Posterior cingulate gyrus (tissue), 11 donors: ENCODE measurements around the gene SARDH.
"Not testable (repeated sequence)": the region's sequence is repeated elsewhere in the genome, so short reads cannot be mapped to it uniquely, and the experiment has no call there.

Experiments used
- DNase-seq, 10 donors: peaks; one replicate each; pipeline versions ENCODE4 v3.0.0 to v3.0.0-alpha.2; 2020 to 2021; ENCODE audit warnings: mixed read lengths in 3 of 10
- intact Hi-C: fragments of 100-400 bp; cut with DNase I; formaldehyde crosslinking; loops from one replicate; pipeline ENCODE4 v1.15.1; 2023

Gene SARDH

DNA sequence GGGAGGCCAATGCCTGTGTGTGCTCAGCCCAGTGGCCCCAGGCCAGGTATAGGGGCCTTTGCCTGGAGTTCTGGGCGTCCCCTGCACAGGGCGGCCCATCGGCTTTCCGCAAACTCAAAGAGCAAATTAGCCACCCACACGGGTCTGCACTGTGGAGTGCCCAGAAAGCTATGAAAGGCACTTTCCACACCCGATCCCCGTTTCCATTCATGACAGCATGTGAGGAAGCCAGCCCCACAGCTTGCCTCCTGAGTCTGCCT is 96.8 kb downstream of the SARDH start:
- intact Hi-C loops = no loop called here
- peak in 2 of 10 donors; percentile 29 to 69 for DNase-seq

DNA sequence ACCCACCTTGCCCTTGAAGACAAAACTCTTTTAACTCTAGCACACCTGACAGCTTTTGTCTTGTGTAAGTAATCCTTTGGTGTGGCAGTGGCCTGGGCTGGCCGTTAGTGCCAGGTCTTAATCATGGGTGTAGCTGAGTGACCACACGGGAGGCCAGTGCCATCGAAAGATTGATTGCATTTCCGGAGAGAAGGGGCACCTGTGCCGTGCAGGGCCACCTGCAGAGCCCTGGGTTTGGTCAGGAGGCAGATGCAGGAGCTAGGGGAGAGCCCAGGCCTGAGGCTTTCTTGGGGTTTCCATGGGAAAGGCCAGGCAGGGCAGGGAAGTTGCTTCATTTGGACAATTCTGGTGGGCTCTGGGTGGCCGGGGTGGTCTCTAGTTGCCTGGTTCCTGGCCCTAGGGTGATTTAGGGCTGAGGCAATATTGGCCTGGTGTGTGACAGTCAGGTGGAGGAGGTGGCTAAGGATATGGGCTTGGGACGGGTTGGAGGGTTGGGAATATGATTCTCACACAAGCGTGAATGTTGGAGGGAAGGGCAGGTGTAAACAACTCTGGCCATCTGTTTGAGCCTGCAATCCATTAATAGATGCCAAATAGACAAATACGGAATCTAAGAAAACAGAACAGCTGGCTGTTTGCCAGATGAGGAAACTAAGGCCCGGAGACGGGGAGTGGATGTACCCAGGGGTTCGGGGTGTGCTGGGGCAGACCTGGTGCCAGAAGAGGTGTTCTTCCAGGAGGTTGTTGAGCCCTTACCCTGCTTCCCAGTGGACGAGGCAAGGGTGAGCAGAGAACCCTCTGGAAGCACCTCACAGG is 97.4 kb downstream of the SARDH start:
- peak in 2 of 10 donors; percentile 25 to 41 for DNase-seq
- intact Hi-C loops = no loop called here

DNA sequence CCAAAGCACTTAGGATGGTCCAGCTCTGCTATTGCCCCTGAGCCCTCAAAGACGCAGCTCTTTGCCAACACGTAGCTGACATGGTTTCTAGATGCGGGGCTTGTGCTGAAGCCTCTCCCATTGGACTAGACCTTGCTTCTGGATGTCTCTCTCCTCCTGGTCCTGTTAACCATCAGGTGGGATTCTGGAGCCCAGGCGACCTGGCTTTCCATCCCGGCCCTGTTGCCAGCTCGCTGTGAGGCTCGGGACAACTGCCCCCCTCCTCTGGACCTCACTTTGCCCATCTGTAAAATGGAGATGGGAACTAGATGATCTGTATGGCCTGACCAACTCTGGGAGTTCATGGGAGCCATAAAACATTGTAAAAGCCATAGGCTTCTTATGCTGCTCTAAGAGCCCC is 98.0 kb downstream of the SARDH start:
- peak in 1 of 10 donors; percentile 51 for DNase-seq
- intact Hi-C loops = no loop called here

DNA sequence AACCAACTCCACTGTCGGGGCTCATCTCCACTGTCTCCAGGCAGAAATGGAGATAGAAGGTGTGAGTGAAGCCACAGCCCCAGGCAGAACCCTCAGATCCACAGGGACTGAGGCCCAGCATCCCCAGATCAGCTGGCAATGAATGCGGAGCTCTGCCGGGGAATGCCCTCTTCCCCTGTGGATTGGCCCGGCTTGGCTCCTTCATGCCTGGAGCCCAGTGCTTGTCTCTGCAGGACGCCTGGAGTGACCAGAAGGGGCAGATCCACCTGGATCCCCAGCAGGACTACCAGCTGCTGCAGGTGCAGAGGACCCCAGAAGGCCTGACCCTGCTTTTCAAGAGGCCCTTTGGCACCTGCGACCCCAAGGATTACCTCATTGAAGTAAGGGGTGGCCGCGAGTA is 98.5 kb downstream of the SARDH start:
- intact Hi-C loops = no loop called here
- peak in 2 of 10 donors; percentile 8 to 63 for DNase-seq

DNA sequence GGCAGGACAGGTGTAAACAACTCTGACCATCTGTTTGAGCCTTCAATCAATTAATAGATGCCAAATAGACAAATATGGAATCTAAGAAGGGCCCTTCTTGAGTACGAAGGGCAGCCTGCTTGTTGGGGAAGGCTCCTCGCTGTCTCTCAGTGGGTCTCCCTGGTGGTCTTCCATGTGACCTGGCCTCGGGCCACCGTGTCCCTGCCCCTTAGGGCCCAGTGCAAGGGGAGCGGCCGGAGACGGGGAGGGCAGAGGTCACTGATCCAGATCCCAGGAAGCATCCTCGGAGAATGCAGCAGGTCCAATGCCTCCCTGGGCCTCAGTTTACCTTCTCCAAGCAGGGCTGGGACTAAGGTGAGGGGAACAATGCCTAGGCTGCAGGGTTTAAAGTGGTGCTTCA is 99.4 kb downstream of the SARDH start:
- peak in 2 of 10 donors; percentile 55 to 64 for DNase-seq
- intact Hi-C loops = no loop called here

DNA sequence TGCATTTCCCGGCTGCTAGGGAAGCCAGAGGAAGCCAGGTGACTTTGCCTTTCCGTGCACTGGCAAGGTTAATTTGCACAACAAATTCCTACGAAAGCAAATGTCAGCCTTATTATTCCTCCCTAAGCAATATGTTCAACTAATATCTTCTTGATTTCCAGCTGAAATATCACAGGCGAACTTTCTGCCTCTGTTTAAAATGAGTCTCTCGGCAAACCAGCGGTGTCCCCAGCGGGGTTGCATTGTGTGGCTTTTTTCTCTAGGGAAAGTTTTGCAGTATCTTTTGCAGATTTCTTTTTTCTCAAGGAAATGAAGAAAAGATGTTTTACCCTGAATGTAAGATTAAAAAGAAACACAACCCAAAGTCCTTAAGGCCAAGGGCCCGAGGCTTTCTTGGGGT is 100.1 kb downstream of the SARDH start:
- peak in 1 of 10 donors; percentile 20 for DNase-seq
- intact Hi-C loops = no loop called here

DNA sequence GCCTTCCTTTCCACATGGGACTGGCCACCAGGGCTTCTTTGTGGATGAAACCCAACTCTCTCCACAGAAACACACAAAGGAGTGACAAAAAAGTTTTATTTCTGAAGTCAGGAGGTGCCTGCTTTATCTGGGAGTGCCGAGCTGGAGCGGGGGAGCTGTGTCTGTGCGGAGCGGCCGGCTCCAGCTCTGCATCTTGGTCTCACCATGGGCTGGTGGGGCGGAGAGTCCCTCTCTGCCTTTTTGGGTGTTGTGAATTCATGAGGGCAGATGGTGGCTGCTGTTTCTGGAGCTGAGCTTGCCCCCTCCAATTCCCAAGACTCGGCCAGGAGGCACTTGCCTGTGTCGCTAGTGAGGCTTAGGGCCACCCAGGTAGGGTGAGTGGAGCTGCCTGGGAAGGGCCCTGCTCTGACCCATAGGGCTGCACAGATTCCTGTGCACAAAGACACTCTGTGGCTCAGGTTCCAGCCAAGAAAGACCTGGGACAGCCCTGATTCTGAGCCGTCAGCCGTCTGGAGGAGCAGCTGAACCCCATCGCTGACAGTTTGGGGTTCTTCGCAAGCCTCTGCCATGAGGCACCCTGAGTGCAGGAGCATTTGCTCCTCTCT is 100.6 kb downstream of the SARDH start:
- DNase-seq = peak in 1 of 10 donors; percentile 60

DNA sequence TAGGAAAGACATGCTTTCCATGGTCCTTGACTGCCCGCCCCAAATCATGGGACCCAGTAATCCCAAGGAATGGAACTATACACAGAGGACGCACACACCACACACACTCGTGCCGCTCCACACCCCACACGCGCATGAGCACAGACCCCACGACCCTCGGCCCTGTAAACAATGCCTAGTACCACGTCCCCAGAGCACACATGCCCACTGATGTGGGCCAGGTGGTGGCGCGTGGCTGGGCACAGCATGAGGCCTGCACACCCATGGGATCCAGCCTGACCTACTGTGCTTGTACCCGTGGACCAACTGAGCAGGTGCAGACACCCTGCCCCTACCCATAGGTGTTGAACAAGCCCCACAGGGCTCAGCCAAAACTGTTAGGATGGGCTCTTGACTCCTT is 101.2 kb downstream of the SARDH start:
- intact Hi-C loops = no loop called here
- DNase-seq = peak in 1 of 10 donors; percentile 27

More for the DNA sequence above, 100.6 kb downstream of the SARDH start:
- intact Hi-C loops = no loop called here

DNA sequence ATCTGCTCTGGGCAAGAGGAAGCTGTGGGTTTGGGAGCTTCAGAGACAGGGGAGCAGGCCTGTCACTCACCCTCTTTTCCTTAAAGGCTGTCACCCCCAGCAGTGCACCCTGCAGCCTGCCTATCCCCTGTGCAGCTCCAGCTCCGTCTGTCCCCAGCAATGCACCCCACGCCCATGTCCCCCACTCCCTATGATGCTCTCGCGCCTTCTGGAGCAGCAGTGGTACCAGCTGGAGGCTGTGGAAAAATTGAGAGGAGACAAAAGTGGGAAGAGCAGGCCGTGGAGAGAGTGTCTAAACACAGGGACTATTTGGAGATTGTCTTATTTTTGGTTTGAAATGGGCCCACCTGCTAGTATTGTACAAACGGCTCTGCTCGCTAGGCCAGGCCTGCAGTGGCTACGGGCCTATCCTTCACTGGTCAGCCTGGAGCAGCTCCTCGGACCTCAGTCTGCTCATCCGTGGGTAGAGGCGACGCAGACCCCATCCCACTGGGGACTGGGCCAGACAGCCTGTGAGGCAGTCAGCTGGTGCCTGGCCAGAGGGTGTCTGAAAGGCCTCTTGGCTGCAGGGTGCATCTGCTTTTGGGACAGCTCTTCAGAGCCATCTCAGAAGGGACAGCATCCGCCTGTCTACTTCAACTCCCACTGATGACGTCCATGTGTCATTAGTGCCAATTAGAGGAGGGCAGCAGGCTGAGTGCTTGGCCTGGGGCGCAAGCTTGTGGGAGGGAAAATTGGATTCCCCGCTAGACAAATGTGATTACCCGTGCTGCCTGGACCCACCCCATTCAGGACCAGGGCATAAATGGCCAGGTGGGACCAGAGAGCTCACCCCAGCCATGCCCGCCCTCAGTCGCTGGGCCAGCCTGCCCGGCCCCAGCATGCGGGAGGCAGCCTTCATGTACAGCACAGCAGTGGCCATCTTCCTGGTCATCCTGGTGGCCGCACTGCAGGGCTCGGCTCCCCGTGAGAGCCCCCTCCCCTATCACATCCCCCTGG is 102.3 kb downstream of the SARDH start, which contains the start of gene DBH:
Gene DBH (plus strand): TSS at position 831 of the 999 bp plus-strand sequence. CDS start 9 bp downstream, at position 840.
- peak in 2 of 10 donors; percentile 78 to 80 for DNase-seq
- intact Hi-C loops = no loop called here

DNA sequence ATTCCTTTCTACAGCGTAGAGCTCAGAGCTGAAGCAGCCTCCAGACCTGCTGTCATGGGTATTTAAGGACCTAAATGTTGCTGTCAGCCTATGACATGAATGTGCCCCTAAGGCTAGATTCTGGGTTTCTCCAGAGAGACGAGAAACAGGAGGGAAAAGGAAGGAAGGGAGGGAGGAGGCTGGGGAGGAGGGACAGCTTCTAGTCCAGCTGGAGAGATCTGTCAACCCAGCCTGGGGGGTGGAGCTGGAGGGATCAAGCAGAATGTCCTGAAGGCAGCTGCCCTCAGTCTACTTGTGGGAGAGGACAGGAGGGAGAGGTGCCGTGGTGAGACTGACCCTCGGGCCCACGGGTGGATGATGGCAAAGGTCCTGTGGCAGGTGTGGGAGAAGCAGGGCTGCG is 103.1 kb downstream of the SARDH start:
- DNase-seq = peak in 2 of 10 donors; percentile 68 to 86
- intact Hi-C loops = no loop called here

DNA sequence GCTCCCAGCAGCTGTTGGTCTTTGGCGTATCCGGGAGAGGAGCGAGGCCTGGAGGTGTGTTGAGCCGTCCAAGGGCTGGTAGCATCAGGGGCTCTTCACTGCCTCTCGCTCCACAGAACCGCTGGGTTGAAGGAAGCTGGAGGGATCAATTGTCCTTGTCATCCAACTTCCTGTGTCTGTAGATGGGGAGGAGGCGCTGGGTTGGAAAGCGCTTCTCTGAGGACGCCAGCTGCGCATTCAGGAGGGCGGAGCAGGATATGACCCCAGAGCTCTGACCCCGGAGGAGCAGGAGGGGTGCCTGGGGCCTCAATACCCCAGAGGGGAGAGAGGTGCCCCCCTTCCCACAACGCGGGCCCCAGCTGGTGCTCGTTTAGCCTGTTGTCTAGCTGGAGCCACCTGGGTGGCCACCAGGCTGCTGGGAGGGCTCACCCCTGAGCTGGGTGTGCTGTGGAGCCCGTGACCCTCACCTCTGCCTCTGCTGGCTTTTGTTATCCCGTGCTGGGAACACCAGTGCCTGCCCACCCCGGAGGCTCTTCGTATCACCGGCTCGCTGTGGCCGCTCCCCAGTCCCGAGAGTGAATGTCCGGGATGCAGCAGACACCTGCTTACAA is 104.0 kb downstream of the SARDH start:
- intact Hi-C loops = no loop called here
- DNase-seq = peak in 2 of 10 donors; percentile 57 to 72

DNA sequence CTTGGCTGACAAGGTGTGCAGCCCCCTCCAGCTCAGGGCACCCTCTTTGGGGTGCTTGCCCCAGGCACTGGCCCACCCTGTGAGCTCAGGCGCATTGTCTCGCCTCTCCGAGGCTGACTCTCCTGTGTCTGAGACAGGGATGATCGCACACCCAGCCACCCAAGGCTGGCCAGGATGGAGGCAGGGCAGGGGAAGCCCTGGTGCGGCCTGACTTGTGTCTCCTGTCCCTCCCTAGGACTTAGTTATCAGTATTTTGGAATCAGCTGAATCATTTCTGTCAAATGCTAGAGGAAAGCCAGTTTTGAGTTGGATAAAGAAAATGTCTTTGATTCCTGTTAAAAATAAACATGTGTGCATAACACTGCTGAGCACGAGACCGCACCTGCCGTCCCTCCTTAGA is 104.5 kb downstream of the SARDH start:
- intact Hi-C loops = no loop called here
- peak in 2 of 10 donors; percentile 54 to 72 for DNase-seq

DNA sequence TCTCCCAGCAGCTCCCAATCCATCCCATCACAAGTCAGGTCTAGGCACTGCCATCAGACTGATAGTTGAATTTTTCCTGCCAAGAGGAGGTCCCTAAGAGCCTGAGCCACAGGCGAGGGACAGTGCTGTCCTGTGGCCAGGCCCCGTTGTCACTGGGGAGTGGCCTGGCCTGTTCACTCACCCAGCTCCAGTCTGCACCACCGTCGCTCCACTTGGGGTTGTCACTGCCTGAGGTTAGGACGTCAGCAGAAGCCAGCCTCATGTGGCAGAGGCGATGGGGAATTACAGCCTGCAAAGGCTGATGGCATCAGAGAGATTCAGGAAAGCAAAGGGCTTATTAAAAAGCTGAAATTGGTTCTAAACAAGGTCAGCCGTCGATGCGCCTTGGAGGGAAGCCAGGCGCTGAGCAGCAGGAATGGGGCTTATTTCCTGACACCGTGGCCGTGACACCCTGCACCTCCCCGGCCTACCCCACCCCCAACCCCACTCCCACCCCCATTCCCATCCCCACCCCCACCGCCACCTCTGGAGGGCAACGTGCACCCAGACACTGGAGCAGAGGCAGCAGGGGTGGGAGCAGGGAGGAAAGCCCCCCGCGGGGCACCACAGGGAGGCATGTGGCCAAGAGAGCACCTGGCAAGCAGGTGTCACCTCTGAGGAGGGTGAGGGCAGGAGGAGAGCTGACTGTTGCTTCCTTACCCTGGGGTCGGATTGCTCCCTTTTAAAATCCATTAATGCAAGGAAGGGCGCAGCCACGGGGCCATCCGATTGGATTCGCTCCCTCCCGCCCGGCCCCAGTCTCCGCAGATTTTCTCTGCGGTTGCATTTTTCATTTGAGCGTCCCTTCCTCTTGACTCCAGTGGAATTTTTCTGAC is 105.1 kb downstream of the SARDH start:
- peak in 2 of 10 donors; percentile 42 to 43 for DNase-seq
- intact Hi-C loops = no loop called here

DNA sequence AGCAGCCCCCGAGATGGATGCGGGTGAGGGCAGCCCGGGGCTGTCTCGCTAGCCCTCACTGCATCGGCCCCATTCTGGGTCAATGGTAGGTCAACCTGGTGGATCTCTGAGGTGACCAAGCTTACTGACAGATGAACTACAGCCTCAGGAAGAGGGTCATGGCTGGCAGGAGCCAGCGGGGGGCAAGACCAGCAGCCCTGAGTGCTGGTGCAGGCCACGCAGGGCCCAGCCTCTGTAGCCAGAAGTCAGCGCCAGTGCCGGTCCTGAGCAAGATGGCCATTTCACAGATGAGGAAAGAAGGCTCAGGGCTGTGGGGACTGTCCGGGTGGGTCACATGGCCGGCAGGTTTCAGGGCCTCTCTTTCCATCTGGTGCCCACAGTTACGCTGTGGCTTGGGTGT is 107.0 kb downstream of the SARDH start:
- peak in 2 of 10 donors; percentile 31 to 34 for DNase-seq
- intact Hi-C loops = no loop called here

DNA sequence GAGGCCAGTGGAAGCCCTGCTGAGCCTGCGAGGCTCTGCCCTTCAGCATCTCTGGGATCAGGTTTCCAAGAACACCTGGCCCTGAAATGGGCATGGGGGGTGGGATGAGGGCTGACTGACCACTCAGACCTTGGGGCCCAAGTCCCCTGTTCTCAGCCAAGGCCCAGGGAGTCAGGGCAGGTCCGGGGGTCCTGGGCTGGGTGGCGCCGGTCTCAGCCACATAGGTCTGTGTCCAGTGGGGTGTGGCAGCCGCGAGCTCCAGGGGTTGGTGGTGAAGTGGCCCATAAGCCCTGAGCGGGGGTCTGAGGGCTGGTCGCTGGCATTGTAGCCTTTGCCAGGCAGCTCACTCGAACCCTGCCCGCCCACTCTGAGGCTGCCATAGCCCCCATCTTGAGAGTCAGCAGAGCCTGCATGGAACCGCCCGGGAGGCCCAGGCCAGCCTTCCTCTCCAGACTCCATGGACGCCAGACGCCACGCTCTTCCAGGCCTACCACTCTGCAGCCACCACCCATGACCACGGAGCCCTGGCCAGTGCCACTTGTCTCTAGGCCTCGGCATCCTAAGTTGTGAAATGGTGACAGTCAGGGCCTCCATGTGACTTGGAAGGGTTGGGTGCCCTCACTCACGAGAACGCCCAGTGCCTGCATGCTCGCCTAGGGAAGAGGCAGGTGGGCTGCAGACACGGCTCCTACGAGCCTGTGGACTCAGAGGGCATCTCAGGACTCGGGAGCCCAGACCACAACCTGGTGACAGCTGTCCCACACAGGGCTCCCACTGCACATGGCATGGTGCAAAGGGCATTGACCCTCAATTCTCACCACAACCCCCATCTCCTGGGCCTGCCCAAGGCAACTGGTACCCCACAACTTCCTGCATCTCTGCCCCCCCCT is 108.7 kb downstream of the SARDH start:
- peak in 2 of 10 donors; percentile 55 to 63 for DNase-seq
- intact Hi-C loops = no loop called here

DNA sequence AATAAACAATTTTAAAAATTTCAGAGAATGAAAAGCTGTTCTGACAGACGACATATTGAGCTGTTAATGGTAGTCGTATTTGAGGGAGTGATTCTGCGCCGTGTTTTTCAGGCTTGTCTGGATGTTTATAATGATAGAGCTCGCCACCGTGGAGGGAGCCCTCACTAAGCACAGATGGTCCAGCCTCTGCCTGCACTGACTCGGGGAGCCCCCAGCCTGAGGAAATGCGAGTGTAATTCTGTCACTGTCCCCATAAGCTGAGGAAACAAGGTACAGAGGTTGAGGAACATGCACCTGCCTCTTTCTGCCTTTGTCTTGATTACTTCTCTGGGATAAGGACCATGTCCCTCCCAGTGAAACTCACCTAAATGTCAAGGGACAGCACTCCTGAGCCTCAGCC is 109.4 kb downstream of the SARDH start:
- intact Hi-C loops = no loop called here
- peak in 1 of 10 donors; percentile 55 for DNase-seq

DNA sequence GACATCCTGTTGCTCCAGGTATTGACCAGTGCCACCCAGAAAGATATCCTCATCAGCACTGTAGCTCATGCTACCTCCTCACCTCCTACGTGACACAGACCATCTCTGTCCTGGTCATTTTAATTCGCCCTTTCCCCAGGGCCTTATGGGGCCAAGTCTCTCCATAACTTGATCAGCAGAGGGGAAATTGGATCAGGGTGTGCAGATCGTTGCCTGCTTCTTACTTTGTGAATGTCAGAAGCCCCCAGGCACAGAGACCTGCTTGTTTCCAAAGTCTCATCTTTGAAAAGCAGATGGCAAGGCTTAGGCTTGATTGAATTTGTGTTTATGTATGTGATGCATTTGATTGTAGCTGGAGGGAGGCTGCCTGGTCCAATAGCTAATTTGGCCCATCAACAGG is 110.8 kb downstream of the SARDH start:
- intact Hi-C loops = no loop called here
- DNase-seq = peak in 1 of 10 donors; percentile 15

DNA sequence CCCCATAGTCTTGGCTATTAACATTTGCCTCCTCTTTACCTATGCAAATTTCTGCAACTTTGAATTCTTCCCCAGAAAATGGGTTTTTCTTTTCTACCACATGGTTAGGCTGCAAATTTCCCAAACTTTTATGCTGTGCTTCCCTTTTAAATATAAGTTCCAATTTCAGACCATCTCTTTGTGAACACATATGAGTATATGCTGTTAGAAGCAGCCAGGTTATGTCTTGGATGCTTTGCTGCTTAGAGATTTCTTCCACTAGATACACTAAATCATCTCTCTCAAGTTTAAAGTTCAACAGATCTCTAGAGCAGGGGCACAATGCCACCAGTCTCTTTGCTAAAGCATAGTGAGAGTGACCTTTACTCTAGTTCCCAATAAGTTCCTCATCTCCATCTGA is 112.1 kb downstream of the SARDH start:
- intact Hi-C loops, DNase-seq: not testable (repeated sequence)
